Measurements from ENCODE around the gene VSIG4. TPM values are rescaled to one million over a fixed set of nuclear protein-coding genes. Genes with fewer than 3 reads are reported as not detected.

The VSIG4 gene
- total RNA-seq, 1 donor from 2014 or later = not detected

- Mint-ChIP-seq H3K27ac (no peak overlapping the region), H3K36me3 (no peaks in the 10 kb centered on the region), H3K4me1 (no peaks in the 10 kb centered on the region), H3K27me3 (ENCODE audit: insufficient read depth, low read depth) (peaks cover 2% of the 10 kb centered on the region), H3K4me3 (no peak overlapping the region), H3K9me3 (no peaks in the 10 kb centered on the region)
- Histone ChIP-seq H3K4me2 (no peak overlapping the region), H3K27me3 (no peaks in the 10 kb centered on the region), H3K9ac (no peak overlapping the region), H2AFZ (replicated peaks) (no peak overlapping the region), H3K4me3 (no peak overlapping the region), H3K27ac (no peak overlapping the region), H4K20me1 (ENCODE audit: low read depth) (no peaks in the 10 kb centered on the region), H3K4me1 (no peaks in the 10 kb centered on the region), H3K36me3 (no peaks in the 10 kb centered on the region), H3K79me2 (ENCODE audit: low read depth) (no peaks in the 10 kb centered on the region), H3F3A (ENCODE audit: low read depth) (no peaks in the 10 kb centered on the region), H3K9me3 (ENCODE audit: low read depth) (peaks cover 3% of the 10 kb centered on the region)
- TF ChIP-seq, protein P1, sequence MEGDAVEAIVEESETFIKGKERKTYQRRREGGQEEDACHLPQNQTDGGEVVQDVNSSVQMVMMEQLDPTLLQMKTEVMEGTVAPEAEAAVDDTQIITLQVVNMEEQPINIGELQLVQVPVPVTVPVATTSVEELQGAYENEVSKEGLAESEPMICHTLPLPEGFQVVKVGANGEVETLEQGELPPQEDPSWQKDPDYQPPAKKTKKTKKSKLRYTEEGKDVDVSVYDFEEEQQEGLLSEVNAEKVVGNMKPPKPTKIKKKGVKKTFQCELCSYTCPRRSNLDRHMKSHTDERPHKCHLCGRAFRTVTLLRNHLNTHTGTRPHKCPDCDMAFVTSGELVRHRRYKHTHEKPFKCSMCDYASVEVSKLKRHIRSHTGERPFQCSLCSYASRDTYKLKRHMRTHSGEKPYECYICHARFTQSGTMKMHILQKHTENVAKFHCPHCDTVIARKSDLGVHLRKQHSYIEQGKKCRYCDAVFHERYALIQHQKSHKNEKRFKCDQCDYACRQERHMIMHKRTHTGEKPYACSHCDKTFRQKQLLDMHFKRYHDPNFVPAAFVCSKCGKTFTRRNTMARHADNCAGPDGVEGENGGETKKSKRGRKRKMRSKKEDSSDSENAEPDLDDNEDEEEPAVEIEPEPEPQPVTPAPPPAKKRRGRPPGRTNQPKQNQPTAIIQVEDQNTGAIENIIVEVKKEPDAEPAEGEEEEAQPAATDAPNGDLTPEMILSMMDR (IDR thresholded peaks at IDR 0.05) = no peak
- TF ChIP-seq EZH2phosphoT487 (IDR thresholded peaks at IDR 0.05) = no peak
- TF ChIP-seq EZH2 (IDR thresholded peaks at IDR 0.05) = no peak
- DNase-seq (ENCODE audit: low spot score) = no peak
Observed at GRCh38 chrX:66015152-66015831, 24.6 kb downstream of the VSIG4 start.

DNA sequence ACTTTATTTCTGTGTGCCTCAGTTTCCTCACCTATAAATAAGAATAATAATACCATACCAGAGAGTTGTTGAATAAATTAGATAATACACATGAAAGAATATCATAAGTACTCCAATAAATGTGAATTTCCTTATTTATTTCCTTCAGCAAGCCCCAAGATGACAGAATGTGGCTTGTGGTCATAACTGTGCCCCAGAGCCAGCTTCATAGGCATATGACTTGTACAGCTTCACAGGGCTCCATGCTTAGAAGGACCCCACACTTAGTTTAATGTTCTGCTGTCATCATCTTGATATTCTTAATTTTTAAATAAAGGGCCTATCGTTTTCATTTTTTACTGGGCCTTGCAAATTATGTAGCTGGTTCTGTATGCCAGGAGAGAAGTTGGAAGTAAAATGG lies 25.3 kb downstream of the VSIG4 start:
- no peaks in the 10 kb centered on the region for H3F3A ChIP-seq (ENCODE audit: low read depth)
- no peaks in the 10 kb centered on the region for H3K27me3 ChIP-seq
- H3K79me2 ChIP-seq (ENCODE audit: low read depth) = no peaks in the 10 kb centered on the region
- Mint-ChIP-seq H3K9me3 (no peaks in the 10 kb centered on the region), H3K36me3 (no peaks in the 10 kb centered on the region), H3K27ac (no peak overlapping the region), H3K4me1 (no peaks in the 10 kb centered on the region), H3K4me3 (no peak overlapping the region), H3K27me3 (ENCODE audit: insufficient read depth, low read depth) (peaks cover 2% of the 10 kb centered on the region)
- TF ChIP-seq EZH2 (IDR thresholded peaks at IDR 0.05) (no peak), EZH2phosphoT487 (IDR thresholded peaks at IDR 0.05) (no peak)
- TF ChIP-seq, protein P1 (IDR thresholded peaks at IDR 0.05) = no peak
- DNase-seq (ENCODE audit: low spot score) = no peak
- no peaks in the 10 kb centered on the region for H3K36me3 ChIP-seq
- H4K20me1 ChIP-seq (ENCODE audit: low read depth) = no peaks in the 10 kb centered on the region
- no peak overlapping the region for H3K9ac ChIP-seq
- H3K4me3 ChIP-seq = no peak overlapping the region
- H3K4me2 ChIP-seq = no peak overlapping the region
- H3K4me1 ChIP-seq = no peaks in the 10 kb centered on the region
- peaks cover 5% of the 10 kb centered on the region for H3K9me3 ChIP-seq (ENCODE audit: low read depth)
- no peak overlapping the region for H2AFZ ChIP-seq (replicated peaks)
- H3K27ac ChIP-seq = no peak overlapping the region

GRCh38 chrX:66014084-66014483 lies 25.8 kb downstream of the VSIG4 start:
- Mint-ChIP-seq H3K27me3 (ENCODE audit: insufficient read depth, low read depth) (peaks cover 2% of the 10 kb centered on the region), H3K27ac (no peak overlapping the region)
- H3K9ac ChIP-seq = no peak overlapping the region

More at GRCh38 chrX:66014084-66014483, 25.8 kb downstream of the VSIG4 start:
- H2AFZ ChIP-seq (replicated peaks) = no peak overlapping the region
- no peaks in the 10 kb centered on the region for H3K36me3 ChIP-seq
- H3K9me3 ChIP-seq (ENCODE audit: low read depth) = peaks cover 5% of the 10 kb centered on the region
- TF ChIP-seq EZH2phosphoT487 (IDR thresholded peaks at IDR 0.05) = no peak
- no peak for TF ChIP-seq EZH2 (IDR thresholded peaks at IDR 0.05)
- TF ChIP-seq, protein P1 (IDR thresholded peaks at IDR 0.05) = no peak
- H3K4me1 Mint-ChIP-seq = no peaks in the 10 kb centered on the region
- H3K79me2 ChIP-seq (ENCODE audit: low read depth) = no peaks in the 10 kb centered on the region
- no peaks in the 10 kb centered on the region for H3K36me3 Mint-ChIP-seq
- no peaks in the 10 kb centered on the region for H3K9me3 Mint-ChIP-seq
- no peak overlapping the region for H3K4me3 ChIP-seq
- H3K4me1 ChIP-seq = no peaks in the 10 kb centered on the region
- H4K20me1 ChIP-seq (ENCODE audit: low read depth) = no peaks in the 10 kb centered on the region
- H3K27me3 ChIP-seq = no peaks in the 10 kb centered on the region
- no peak overlapping the region for H3K4me3 Mint-ChIP-seq
- H3F3A ChIP-seq (ENCODE audit: low read depth) = no peaks in the 10 kb centered on the region
- H3K27ac ChIP-seq = no peak overlapping the region
- DNase-seq (ENCODE audit: low spot score) = no peak
- no peak overlapping the region for H3K4me2 ChIP-seq
